Neural cell (in vitro differentiated cells): ENCODE results near the gene PDXDC1.
"Not testable (repeated sequence)": the region's sequence is repeated elsewhere in the genome, so short reads cannot be mapped to it uniquely, and the experiment has no call there.

Experiments used
- EP300 ChIP-seq: fragments of 450-650 bp; conservative IDR thresholded peaks from 2 replicates; pipeline ENCODE4 v1.6.1; 2014; ENCODE audit warnings: antibody characterized with exemption, mild to moderate bottlenecking, moderate library complexity; ENCODE audit not compliant: poor library complexity, severe bottlenecking
- EZH2 ChIP-seq: fragments of 200-600, 300-800 bp; shearing (Covaris generic), sonication (generic); IDR thresholded peaks from 2 replicates; pipeline ENCODE4 v1.6.1; 2014; ENCODE audit warnings: antibody characterized with exemption, low read length, borderline replicate concordance, mild to moderate bottlenecking; ENCODE audit not compliant: insufficient read depth, poor library complexity, severe bottlenecking
- MXI1 ChIP-seq: fragments of 450-650 bp; conservative IDR thresholded peaks from 2 replicates; pipeline ENCODE4 v1.6.1; 2014; ENCODE audit warnings: antibody characterized with exemption, mild to moderate bottlenecking; ENCODE audit not compliant: poor library complexity, severe bottlenecking
- POLR2AphosphoS5 ChIP-seq: IDR thresholded peaks from 2 replicates; pipeline ENCODE4 v1.6.1; 2012
- RAD21 ChIP-seq: fragments of 450-650 bp; conservative IDR thresholded peaks from 2 replicates; pipeline ENCODE4 v1.6.1; 2014; ENCODE audit warnings: antibody characterized with exemption, mild to moderate bottlenecking, moderate library complexity
- TF ChIP-seq, protein P1 (sequence below): fragments of 450-650 bp; IDR thresholded peaks from 2 replicates; pipeline ENCODE4 v1.5.1; 2014; ENCODE audit warnings: antibody characterized with exemption, mild to moderate bottlenecking, moderate library complexity; ENCODE audit not compliant: poor library complexity, severe bottlenecking
- TF ChIP-seq, protein P2 (sequence below): IDR thresholded peaks from 2 replicates; pipeline ENCODE4 v1.6.1; 2012; ENCODE audit warnings: borderline replicate concordance

DNA sequence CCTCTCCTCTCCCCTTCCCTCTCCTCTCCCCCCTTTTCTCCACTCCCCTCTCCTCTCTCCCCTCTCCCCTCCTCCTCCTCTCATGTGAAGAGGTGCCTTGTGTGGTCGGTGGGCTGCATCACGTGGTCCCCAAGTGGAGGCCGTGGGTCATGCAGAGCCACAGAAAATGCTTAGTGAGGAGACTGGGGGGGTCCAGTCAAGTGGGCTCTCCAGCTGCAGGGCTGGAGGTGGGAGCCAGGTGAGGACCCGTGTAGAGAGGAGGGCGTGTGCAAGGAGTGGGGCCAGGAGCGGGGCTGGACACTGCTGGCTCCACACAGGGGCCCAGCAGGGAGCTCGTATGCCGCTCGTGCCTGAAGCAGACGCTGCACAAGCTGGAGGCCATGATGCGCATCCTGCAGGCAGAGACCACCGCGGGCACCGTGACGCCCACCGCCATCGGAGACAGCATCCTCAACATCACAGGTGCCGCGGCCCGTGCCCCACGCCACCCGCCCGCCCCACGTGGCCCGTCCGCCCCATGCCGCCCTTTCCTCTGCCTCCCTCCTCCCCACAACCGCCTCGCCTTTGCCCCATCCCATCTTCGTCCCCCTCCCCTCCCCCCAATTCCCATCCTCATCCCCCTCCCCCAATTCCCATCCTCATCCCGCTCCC lies 46.6 kb upstream of the PDXDC1 start:
- TF ChIP-seq, protein P1, sequence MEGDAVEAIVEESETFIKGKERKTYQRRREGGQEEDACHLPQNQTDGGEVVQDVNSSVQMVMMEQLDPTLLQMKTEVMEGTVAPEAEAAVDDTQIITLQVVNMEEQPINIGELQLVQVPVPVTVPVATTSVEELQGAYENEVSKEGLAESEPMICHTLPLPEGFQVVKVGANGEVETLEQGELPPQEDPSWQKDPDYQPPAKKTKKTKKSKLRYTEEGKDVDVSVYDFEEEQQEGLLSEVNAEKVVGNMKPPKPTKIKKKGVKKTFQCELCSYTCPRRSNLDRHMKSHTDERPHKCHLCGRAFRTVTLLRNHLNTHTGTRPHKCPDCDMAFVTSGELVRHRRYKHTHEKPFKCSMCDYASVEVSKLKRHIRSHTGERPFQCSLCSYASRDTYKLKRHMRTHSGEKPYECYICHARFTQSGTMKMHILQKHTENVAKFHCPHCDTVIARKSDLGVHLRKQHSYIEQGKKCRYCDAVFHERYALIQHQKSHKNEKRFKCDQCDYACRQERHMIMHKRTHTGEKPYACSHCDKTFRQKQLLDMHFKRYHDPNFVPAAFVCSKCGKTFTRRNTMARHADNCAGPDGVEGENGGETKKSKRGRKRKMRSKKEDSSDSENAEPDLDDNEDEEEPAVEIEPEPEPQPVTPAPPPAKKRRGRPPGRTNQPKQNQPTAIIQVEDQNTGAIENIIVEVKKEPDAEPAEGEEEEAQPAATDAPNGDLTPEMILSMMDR, result not testable (repeated sequence)
- TF ChIP-seq POLR2AphosphoS5, EZH2, MXI1, RAD21, EP300: not testable (repeated sequence)
- TF ChIP-seq, protein P2, sequence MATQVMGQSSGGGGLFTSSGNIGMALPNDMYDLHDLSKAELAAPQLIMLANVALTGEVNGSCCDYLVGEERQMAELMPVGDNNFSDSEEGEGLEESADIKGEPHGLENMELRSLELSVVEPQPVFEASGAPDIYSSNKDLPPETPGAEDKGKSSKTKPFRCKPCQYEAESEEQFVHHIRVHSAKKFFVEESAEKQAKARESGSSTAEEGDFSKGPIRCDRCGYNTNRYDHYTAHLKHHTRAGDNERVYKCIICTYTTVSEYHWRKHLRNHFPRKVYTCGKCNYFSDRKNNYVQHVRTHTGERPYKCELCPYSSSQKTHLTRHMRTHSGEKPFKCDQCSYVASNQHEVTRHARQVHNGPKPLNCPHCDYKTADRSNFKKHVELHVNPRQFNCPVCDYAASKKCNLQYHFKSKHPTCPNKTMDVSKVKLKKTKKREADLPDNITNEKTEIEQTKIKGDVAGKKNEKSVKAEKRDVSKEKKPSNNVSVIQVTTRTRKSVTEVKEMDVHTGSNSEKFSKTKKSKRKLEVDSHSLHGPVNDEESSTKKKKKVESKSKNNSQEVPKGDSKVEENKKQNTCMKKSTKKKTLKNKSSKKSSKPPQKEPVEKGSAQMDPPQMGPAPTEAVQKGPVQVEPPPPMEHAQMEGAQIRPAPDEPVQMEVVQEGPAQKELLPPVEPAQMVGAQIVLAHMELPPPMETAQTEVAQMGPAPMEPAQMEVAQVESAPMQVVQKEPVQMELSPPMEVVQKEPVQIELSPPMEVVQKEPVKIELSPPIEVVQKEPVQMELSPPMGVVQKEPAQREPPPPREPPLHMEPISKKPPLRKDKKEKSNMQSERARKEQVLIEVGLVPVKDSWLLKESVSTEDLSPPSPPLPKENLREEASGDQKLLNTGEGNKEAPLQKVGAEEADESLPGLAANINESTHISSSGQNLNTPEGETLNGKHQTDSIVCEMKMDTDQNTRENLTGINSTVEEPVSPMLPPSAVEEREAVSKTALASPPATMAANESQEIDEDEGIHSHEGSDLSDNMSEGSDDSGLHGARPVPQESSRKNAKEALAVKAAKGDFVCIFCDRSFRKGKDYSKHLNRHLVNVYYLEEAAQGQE, result not testable (repeated sequence)
